NCI-H2196 treated with DMSO at 0.1 percent for 48 hours (cell line): ENCODE results near the gene EFNA5.

Experiments
- DNase-seq: peaks from one replicate; lab custom pipeline; 2025; ENCODE audit not compliant: unreplicated experiment; lab: John Stamatoyannopoulos, UW

The EFNA5 gene

DNA sequence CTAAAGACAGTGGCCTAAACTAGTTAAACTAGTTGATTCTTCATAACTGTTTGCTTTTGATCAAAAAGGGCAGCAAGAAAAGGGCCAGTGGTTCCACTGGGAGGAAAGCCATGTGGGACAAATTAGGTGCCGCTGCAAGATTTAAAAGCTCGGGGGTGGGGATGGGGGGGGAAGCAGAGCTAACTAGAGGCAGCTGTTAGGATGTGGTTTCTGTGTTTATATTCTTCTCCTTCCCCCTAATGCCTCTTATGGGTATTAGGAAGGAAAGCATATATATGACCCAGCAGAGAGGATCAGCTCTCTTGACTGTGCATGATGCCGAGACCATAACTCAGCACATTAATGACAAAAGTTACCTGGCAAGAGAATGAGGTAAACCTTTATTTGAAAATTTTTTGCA lies 65.7 kb downstream of the EFNA5 start:
- no peak for DNase-seq

DNA sequence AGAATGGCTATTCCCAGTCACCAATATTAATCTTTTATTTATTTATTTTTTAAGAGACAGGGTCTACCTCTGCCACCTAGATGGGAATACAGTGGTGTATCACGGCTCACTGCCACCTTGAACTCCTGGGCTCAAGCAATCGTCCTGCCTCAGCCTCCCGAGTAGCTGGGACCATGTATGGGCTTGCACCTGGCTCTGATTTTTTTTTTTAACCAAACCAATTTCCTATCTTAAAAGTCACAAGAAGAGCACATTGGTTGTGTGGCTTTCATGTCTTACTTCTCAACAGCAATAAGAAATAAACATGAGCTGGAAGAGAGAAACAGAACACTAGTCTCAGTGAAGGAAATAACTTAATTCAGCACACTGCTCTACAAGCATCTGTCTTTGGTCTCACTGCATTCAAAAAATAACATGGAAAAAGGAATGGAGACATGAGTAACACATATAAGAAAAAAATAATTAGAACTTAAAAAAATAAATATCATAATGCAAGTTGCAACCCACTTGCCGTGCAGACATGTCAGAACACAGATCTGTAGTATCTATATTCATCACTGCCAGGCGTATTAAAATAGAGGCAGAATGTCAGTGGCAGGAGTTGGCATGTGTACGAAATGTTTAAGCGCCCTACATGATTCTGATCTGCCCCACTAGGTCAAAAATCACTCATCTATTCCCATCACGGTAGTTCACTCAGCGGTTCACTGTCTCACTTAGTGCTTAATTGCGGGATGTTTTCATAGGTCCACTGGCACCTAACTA lies 66.4 kb downstream of the EFNA5 start:
- DNase-seq = no peak

DNA sequence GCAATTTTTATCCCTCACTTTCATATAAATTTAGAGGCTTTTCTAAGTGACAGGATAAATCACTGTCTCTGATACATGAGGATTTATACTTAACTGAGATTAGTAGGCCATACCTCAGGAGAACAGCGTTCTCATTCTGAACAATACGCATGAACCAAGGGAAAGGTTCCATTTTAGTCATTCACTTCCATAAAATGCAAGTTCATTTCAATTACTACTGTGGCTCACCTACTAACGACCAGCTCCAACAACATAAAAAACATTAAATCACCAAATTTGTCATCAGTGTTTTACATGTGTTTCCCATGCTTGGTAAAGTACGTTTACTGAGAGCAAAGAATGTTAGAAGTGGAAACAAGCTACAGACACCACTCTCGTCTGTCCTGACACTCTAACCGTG lies 67.4 kb downstream of the EFNA5 start:
- DNase-seq = no peak

DNA sequence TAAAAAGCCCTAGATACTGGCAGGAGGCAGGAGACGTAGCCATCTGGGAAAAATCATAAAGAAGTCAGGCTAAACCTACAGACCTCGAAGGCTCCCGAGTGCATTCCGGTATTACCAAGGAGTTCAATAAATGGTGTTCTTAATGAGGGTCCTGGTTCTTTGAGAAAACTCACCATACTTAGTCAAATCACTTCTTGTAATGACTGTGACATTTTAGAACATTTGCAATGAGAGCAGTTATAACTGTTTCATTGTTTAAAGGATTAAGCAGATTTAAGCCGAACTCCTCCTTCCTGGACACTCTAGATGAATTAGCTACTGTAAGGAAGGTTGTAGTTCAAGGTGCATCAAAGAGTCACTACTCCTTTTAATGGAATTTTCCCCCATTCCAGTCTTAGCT lies 67.8 kb downstream of the EFNA5 start:
- no peak for DNase-seq

DNA sequence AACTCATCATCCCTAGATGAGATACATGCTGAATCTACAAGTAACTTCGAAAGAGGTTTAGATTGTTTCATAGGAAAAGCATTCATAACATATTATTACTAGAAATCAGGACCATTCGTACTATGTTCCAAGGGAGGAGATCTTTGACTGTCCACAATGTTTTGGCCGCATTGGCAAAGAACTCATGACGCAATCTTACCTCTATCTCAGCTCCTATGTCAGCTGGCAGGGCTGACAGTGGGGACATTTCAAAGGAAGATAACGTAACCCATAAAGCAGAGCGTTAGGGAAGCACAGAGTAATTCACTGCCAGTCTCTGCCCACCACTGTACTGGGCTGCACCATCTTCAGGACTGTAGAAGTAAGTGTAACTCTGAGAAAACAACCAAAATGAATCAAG lies 69.7 kb downstream of the EFNA5 start:
- DNase-seq = no peak

DNA sequence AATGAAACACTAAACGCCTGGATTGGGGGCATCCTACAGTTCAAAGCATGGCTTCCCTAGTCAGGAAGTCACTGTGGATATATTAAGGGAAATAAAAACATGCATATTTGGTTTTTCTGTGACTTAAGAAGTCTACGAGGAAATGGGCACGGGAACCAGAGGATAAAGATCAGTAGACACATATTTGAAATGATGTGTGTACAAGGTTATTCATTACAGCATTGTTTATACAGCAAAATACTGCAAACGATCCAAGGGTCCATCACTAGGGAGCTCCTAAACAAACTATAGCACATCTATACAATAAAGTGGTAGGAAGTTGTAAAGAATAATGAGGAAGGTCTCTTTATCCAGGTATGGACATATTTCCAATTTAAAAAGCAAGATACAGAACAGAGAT lies 71.8 kb downstream of the EFNA5 start:
- no peak for DNase-seq

DNA sequence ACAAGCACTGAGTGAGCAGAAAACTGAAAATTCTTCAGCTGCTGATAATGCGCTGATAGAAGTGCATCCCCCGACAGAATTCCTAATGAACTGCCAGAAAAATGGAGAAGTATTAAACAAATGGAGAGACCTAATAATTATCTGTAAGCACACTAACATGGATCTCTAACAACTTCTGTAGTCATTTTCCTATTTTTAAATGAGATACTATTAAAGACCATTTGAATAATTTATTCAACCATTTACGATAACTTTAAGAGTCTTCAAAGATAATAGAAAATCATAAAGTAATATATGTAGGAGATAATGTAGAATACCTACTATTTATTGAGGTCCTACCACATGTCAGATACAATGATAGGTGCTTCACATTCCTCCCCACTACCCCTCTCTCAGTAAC lies 72.9 kb downstream of the EFNA5 start:
- no peak for DNase-seq

DNA sequence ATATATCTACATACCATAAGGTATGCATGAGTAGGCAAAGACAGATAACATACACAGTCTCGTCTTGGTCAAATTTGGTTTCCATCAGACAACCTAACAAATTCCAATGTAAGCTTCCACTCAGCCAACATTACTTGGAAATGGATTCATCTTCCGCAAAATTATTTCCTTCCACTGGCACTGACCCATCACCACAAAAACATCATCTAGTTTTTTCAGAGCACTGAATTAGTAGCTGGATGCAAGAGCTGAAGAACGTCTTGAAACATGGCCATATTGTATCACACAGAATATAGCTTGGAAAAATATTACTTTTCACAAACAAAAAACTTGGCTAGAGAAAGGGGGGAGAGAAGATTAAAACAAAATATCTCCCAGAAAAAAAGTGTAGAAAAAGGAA lies 73.5 kb downstream of the EFNA5 start:
- DNase-seq = no peak

DNA sequence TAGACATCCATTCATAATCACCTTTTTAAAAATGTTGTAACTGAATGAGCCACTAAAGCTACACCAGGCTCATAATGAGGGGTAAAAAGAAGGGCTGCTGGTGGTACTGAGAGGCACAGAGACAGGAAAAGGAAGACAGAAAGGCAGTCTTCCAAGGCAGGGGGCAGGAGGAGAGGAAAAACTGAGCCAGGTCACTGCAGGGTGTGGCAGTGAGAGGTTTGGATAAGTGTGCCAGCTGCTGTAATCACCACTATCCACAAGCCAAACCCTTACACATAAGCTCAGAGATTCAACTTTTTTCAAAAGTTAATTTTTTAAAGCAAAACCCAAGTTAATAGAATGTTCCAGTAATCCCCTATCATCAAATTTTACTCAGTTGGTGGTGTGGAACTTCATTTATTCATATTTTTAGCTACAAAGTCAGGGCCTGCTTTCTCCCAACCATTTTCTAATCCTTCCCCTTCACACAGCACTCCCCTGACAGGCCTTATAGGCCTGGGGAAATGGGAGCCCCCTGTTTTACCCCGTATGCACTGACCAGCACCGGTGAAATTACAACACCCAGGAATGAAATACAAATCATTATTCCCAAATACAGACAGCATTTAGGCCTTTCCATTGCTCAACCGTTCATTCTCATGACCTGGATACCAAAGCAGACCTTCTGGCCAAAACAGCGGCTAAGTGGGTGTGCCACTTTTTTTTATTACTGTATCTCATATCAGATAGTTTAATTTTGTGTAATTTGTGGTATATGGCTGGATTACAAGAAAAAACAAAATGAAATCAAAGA lies 76.3 kb downstream of the EFNA5 start:
- DNase-seq = no peak

DNA sequence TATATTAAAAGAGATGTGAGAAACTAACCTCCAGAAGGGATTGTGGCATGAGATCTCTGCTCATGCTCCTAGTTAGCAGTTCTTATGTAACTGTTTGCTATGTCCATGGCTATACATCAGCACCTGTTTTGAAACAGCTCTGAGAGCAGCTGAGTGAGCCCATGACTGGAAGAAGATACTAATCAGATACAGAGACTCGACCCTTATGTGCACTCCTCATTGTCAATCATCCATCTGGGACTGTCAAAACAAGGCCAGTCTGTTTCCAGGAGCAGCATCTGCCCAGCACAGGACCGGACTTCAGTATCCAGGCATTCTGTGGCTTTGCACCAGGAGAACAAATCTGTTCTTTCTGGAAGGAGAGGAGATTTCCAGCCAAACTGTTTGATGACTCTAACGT lies 77.7 kb downstream of the EFNA5 start:
- DNase-seq = no peak

DNA sequence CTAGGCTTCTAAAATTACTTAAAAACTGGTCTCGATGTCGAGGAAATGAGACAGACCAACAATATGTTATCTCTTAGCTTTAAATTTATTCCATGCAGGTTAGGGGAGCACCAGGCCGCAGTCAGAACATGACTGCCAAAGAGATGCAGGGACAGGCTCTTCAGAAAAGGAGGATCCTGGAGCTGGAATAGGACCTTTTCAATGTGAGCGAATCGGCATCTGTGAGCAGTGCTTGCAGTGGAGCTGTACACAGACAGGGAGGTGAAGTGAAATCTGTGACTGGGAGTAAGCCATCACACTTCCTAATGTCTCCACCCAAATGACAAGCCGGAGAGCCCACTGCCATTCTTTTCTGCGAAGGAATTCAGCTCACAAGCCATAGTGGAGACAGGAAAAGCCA lies 78.2 kb downstream of the EFNA5 start:
- no peak for DNase-seq

DNA sequence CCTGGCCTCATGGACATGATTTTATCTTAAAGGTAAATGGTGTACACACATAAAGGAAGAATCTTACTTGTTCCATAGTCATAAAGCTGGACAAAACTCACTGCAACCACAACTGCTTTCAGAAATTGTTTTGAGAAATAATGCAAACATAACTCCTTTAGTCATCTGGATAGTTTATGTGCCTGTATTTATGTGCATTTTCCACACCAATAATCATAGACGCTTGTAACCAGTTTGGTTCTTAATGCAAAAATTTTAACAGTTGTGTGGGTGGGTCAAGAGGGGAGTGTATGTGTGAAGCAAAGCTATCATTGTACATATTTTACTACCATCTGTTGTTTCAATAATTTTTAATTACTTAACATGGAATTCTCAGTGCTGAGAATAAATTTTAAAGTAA lies 80.1 kb downstream of the EFNA5 start:
- DNase-seq = no peak

DNA sequence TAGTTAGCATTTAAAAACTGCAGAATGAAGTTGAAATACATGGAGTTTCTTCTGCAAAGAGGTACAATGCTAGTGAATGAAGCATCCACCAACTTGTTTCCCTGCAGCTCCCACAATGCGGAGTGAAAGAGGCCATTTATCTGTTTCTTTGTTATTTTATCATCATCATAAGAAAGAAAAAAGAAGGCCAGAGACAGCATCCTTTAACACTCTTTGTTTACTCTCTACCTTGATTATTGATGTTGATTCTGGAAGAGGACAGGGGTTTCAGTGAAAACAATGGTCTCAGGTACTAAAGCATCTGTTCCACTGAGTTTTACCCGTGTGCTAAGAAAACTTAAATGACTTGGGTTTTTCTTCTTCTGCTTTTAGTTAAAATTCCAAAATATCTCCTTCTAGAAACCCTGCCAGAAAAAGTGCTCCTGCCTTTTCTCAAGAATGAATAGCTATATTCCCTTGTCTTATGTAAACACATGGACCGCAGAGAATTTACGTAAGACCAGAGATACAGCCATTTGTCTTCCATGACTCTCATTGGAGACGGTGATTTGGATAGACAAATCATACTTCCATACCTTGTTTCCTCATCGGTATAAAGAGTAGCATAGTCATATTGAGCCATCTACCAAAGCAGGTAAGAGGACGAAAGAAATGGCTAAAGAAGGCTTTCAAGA lies 81.1 kb downstream of the EFNA5 start:
- DNase-seq = no peak

DNA sequence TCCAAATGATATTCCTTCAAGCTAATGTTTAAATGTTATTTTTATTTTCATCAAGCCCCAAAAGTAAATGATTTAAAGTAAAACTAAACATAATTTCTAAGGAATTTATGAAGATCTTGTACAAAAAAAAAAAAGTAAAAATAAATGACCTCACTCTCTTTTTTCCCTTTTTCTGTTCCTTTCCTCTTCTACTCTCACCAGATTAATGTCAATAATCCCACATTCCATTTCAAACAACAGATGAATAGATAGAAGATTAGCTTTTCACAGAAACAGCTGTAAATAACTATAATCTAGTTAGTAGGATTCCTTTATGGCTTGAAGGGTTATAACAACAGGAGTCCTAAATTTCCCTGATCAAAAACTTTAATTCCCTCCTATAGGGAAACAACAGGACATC lies 88.1 kb downstream of the EFNA5 start:
- DNase-seq = no peak

DNA sequence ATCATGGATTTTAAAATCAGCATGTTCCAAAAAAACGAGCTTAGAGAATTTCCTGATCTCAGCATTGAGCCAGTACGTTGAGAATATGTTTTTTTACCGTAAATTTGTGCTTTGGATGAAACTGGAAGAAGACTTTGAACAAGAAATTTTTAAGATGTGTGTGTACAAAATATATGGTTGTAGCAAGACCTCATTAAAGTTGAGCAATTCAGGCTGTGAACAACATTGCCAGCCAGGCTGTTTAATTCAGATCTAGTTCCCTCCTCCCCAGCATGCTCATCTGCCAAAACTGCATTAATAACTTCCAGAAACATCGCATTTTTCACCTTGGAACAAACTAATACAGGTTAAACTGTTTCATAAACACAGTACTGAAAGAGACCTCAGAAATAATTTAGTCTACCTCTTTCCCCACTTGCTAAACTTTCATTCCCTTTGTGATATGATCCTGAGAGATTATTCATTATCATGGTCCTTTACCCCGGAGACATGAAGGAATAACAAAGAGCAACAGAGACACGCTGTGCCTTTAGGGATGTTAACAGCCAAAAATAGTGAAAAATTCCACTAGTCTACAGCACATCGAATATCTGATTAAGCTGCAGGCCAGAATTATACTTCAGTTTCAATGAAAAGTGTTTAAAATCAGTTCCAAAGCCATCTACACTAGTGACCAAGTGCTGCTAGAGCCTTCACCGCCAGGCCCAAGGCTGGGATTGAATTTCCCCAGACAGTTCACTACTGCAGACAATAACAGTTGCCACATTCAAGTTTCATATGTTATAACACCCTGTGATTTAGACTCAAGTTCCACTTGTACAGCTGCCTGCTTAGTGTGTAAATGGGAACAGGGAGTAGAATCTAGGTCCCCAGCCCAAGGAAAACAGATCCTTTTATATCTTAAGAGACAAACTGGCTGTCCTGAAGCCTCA lies 89.6 kb downstream of the EFNA5 start:
- DNase-seq = no peak

DNA sequence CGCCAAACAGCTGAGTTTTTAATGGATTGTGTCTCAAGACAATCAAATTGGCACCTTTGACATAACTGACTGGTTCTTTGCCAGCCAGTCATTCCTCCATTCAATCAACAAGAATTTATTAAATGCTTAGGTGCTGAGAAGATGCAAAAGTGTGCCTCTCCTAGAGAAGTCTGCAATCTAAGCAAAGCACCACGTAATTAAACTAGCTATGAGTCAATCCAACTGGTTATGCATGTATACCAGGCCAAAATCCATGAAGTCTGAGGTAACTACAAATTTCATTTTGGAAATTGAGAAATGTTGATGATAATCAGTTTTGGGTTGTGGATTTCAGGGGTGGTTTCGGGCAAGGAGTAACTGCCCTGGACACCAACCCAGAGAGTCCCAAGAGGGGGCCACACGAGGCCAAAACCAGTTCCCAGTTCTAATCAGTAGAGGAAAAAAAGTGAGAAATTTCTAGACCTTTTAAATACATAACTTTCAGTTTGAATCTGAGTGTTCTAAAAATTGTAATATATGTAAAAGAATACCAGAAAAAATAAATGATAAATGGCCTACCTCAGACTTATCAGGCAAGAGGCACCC lies 92.6 kb downstream of the EFNA5 start:
- no peak for DNase-seq

DNA sequence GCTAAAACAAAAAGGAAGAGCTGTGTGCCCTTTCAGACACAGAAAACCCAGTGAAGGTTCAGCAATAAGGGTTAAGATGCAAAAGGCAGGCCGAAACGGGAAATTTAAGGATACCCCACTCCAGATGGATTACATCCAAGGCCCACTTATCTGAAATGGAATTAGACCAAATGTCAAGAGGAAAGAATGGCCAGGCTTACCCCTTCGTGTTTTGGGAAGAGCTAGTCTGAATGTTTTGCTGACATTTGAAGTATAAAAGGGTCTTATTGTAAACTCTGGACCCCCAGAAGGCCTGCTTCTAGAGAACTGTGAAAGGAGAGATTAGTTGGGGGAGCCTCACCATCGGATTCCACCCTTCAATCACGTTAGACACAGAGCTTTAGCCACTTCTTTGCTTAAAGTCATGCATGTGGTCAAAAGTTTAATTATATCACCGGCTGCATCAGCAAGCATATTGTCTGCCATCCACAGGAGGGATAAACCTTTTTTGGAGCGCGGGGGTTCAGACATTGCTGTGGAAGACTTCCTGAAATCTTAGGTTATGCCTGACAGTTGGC lies 93.3 kb downstream of the EFNA5 start:
- no peak for DNase-seq

DNA sequence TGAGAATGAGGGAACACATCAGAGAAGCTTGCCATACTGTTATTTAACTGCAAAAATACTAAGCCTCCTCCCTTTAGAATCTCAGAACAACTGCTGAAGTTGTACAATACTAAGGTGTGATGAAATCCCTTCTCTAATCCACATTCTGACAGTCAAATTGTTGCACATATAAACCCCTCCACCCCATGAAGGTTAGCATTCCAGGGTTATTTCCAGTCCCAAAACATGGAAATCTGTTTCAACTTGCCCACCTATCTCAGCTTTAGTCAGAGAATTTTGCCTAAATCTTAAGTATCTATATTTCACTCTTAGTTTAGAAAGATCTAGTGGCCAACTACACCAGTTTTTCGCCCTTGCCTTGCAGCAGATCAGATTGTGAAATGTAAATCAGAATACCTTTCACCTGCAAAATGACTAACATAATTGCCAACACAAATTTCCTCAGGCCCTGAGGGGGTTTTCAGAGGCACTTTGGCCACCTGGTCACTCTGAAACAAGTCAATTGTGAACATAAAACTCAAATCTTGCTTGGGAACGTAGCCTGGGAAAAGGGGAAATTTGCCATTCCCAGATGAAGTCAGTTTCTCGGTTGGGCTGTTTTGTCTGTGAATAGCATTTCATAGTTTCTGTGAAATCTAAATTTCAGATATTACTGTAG lies 93.9 kb downstream of the EFNA5 start:
- DNase-seq = no peak

DNA sequence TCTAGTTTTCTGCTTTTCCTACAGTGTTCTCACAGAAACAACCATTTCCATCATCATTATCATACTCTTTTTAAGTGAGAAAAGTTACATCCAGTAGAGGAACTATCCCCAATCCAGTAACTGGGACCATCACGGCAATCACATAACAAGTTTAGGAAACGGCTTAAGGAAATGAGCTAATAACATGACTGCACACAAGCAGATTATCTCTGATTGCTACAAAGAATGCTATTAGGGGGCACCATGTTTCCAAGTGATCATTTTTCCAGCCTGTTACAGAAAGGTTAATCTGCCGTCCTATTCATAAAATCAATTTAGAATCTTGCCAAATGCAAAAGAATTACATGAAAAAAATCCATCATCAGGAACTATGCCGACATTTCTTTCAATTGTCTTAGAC lies 94.6 kb downstream of the EFNA5 start:
- no peak for DNase-seq

DNA sequence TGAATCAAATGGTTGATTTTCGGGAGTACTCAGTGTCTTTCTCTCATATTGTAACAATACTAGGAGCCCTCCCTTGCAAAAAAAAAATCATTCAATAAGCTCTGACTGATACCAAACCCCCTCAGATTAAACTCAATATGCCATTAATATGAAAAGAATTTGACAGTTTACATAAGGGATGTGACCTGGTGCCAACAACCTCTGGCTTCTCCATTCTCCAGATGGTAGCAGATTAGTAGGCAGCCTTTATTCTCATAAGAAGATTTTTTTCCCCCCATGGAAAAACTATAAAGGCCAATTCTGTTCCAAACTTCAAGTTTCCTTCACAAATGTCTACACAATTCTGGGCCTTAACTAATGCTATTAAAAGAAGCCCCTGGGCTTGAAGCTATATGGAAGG lies 96.5 kb downstream of the EFNA5 start:
- DNase-seq = no peak
